Measurements from ENCODE around the gene ZDHHC13. TPM values are rescaled to one million over a fixed set of nuclear protein-coding genes. Genes with fewer than 3 reads are reported as not detected.
A peak's percentile ranks its signal among the peaks of the same experiment; 100 is the strongest.

Gene ZDHHC13
- total and polyA plus RNA-seq, 2 of the 4 experiments (the other 2 are of a cell fraction): 7.2 to 15.1 TPM

GRCh38 chr11:19076744-19077589 is 40.0 kb upstream of the ZDHHC13 start:
- H2AFZ ChIP-seq (replicated peaks; ENCODE audit: low read length, poor library complexity): no peak overlapping the region
- H3K18ac ChIP-seq (ENCODE audit: low read depth, low read length): no peak overlapping the region
- WGBS, 2 experiments (ENCODE audit: extremely low coverage in 2 of 2, insufficient read length in 1 of 2): 0% methylated on average over 2 of the region's 10 CpGs; no CpG with 5 or more reads in 1 of the 2 experiments
- POLR2A ChIA-PET (ENCODE audit: unreplicated experiment): no interaction called here
- CTCF ChIA-PET: interaction anchor here (0.9 to 1.9 kb wide), 7 partner anchors 9 to 658 kb away, joined by 3 to 8 read pairs (median 4); no protein-coding TSS in a partner anchor
- no peaks in the 10 kb centered on the region for H3K36me3 ChIP-seq (ENCODE audit: control insufficient read depth, insufficient read depth, low read length)
- intact Hi-C loops (cut with micrococcal nuclease) (loop anchor here (1.0 to 10.0 kb wide), 3 partner anchors 39 to 828 kb away; partner anchors contain the start of gene E2F8), dilution Hi-C loops (cut with HindIII; ENCODE audit: low sequenced_read_pairs, unreplicated experiment) (no loop called here), in situ Hi-C loops (cut with MboI; ENCODE audit: low sequenced_read_pairs) (loop anchor here (25.0 kb wide), 1 partner anchor 685 kb away; no protein-coding TSS in a partner anchor)
- H3K9me1 ChIP-seq (ENCODE audit: insufficient read depth, low read length): no peaks in the 10 kb centered on the region
- DNase-seq (peak; percentile 19), ATAC-seq (ENCODE audit: low read depth) (peak; percentile 92)
- H2AK9ac ChIP-seq (replicated peaks; ENCODE audit: low read depth, low read length, poor library complexity): no peak overlapping the region
- H3K14ac ChIP-seq (replicated peaks; ENCODE audit: low read depth, low read length): no peak overlapping the region
- H3K4ac ChIP-seq (ENCODE audit: low read depth, low read length): no peak overlapping the region
- H3K9ac ChIP-seq (ENCODE audit: low read depth, low read length): no peak overlapping the region
- H3K27ac ChIP-seq (ENCODE audit: insufficient read depth, low read length): no peak overlapping the region
- peaks cover 16% of the 10 kb centered on the region for H3K27me3 ChIP-seq (ENCODE audit: control insufficient read depth, insufficient read depth, low read length)
- no peak overlapping the region for H2AK5ac ChIP-seq (ENCODE audit: low read depth, low read length)
- no peak overlapping the region for H2BK5ac ChIP-seq (ENCODE audit: low read depth, low read length, poor library complexity, severe bottlenecking)
- H3K4me3 ChIP-seq (ENCODE audit: insufficient read depth, low read depth, low read length): no peak overlapping the region
- no TSS peak for BruUV-seq (replicated peaks)
- no peak overlapping the region for H2BK120ac ChIP-seq (ENCODE audit: low read depth, low read length)
- H2BK15ac ChIP-seq (ENCODE audit: low read depth, low read length): no peak overlapping the region
- H3K4me1 ChIP-seq (ENCODE audit: control insufficient read depth, insufficient read depth, low read length): peaks cover 3% of the 10 kb centered on the region; the same call in 1 of the 2 replicates
- no peak overlapping the region for H4K8ac ChIP-seq (ENCODE audit: low read depth in 2 of 2, low read length in 2 of 2)
- no peak overlapping the region for H4K91ac ChIP-seq (ENCODE audit: insufficient read depth, low read depth, low read length)
- TF ChIP-seq SMC3 (IDR thresholded peaks at IDR 0.05; ENCODE audit: low read depth, low read length): peak; percentile 55
- peak; percentile 48 for TF ChIP-seq RAD21 (IDR thresholded peaks at IDR 0.05; ENCODE audit: low read length)
- TF ChIP-seq USF2 (IDR thresholded peaks at IDR 0.05; ENCODE audit: low read depth, low read length): no peak
- no peak for TF ChIP-seq CEBPB (IDR thresholded peaks at IDR 0.05; ENCODE audit: low read depth, low read length)
- TF ChIP-seq NFE2L2 (IDR thresholded peaks at IDR 0.05; ENCODE audit: low read depth, low read length): no peak
- no peak for TF ChIP-seq MAFK (IDR thresholded peaks at IDR 0.05; ENCODE audit: low read depth, low read length)
- peak; percentile 79 for TF ChIP-seq CTCF (conservative IDR thresholded peaks at IDR 0.05; ENCODE audit: low read depth, low read length)
- no peaks in the 10 kb centered on the region for H4K20me1 ChIP-seq (ENCODE audit: insufficient read depth, low read length)
- no peak overlapping the region for H3K4me2 ChIP-seq (ENCODE audit: low read depth, low read length)
- no peak overlapping the region for H3K23ac ChIP-seq (ENCODE audit: low read depth, low read length)
- no peaks in the 10 kb centered on the region for H3K79me1 ChIP-seq (ENCODE audit: low read depth in 1 of 2, low read length in 2 of 2)
- H2BK20ac ChIP-seq (ENCODE audit: low read depth, low read length): no peak overlapping the region
- no peak overlapping the region for H4K5ac ChIP-seq (ENCODE audit: low read depth, low read length)
- no peaks in the 10 kb centered on the region for H3K9me3 ChIP-seq (ENCODE audit: control insufficient read depth, insufficient read depth, low read length)
- no peak overlapping the region for H3K56ac ChIP-seq (ENCODE audit: extremely low read depth, insufficient read depth, low read length)
